ENCODE data around the gene SLC34A1.

The SLC34A1 gene

DNA sequence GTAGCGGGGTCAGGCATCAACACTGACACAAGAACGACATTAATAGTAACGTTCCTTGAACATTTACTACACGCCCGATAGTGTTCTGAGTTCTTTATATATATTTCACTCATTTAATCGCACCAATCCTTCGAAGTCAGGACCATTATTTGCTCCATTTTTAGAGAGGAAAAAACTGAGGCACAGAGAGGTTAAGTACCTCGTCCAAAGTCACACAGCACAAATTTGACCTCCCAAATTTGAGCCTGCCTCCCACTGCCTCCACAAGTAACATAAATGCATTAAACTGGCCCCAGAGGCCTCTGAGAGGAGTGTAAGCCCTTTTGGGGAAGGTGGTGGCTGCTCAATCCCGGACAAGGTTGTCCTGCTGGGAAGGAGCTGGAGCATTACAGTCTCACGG lies 20.7 kb upstream of the SLC34A1 start:
- TF ChIP-seq, protein P1, sequence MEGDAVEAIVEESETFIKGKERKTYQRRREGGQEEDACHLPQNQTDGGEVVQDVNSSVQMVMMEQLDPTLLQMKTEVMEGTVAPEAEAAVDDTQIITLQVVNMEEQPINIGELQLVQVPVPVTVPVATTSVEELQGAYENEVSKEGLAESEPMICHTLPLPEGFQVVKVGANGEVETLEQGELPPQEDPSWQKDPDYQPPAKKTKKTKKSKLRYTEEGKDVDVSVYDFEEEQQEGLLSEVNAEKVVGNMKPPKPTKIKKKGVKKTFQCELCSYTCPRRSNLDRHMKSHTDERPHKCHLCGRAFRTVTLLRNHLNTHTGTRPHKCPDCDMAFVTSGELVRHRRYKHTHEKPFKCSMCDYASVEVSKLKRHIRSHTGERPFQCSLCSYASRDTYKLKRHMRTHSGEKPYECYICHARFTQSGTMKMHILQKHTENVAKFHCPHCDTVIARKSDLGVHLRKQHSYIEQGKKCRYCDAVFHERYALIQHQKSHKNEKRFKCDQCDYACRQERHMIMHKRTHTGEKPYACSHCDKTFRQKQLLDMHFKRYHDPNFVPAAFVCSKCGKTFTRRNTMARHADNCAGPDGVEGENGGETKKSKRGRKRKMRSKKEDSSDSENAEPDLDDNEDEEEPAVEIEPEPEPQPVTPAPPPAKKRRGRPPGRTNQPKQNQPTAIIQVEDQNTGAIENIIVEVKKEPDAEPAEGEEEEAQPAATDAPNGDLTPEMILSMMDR (conservative IDR thresholded peaks at IDR 0.05; ENCODE audit: low read depth, low read length), result no peak
- H3K4me3 ChIP-seq (ENCODE audit: low read depth, low read length), result no peak overlapping the region
- no peak for DNase-seq (ENCODE audit: low read depth)

DNA sequence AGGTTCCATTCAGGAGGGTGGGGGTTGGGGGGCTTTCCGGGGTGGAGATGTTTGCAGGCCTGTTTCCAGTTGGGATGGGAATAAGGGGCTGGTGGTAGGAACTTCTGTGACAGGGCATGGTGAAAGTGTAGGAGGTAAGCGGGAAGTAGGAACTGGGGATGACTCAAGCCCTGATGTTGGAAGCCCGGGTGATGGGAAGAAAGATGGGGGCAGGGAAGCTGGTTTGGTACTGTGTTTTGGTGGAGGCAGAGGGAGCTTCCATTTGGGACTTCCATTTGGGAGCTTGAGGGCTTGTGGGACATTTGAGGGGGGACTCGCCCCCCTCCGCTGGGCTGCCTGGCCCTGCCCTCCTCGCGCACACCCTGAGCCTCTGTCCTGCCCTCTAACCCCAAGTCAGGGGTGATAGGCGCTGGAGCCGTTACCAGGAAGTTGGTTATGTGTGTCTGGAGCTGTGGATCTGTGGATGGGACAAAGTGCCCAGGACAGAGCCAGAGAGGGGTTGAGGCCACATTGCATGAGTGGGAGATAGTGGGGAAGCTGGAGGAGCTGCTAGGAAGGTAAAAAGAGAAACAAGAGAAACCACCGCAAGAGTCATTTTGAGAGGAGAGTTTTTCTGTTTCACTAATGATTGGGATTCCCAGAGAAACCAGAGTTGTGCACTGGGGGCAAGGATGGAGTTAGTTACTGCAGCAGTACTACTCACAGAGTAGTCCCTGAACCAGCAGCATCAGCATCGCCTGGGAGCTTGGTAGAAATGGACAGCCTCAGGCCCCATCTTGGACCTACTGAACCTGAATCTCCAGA lies 19.9 kb upstream of the SLC34A1 start:
- no peak overlapping the region for H3K4me3 ChIP-seq (ENCODE audit: low read depth, low read length)
- no peak for DNase-seq (ENCODE audit: low read depth)
- TF ChIP-seq, protein P1 (conservative IDR thresholded peaks at IDR 0.05; ENCODE audit: low read depth, low read length), result no peak

DNA sequence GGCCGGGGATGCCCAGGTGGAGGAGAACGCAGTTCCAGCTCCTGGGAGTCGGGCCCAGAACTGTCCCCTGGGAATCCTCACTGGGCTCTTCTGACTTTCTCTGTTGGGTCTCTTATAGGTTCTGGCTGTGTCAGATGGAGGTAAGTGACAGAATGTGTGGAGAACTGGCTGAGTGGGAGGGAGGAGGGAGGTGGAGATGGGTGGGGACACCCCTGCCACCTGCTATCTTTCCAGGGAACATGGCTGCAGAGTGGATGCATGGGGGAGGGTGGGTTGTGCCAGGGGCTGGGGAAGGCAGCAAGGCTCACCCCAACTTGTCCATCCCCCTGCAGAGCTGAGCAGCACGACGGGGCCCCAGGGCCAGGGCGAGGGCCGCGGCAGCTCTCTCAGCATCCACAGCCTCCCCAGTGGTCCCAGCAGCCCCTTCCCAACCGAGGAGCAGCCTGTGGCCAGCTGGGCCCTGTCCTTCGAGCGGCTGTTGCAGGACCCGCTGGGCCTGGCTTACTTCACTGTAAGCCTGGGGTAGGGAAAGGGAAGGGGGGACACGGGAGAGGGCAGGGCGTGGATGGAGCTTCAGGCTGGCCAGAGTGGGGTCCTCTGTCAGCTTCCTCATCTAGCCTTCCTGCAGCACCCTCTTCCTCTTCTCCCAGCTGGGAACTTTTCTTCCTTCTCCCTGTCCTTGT lies 18.2 kb upstream of the SLC34A1 start:
- TF ChIP-seq, protein P1 (conservative IDR thresholded peaks at IDR 0.05; ENCODE audit: low read depth, low read length), result no peak
- DNase-seq (ENCODE audit: low read depth), result no peak
- H3K4me3 ChIP-seq (ENCODE audit: low read depth, low read length), result no peak overlapping the region

DNA sequence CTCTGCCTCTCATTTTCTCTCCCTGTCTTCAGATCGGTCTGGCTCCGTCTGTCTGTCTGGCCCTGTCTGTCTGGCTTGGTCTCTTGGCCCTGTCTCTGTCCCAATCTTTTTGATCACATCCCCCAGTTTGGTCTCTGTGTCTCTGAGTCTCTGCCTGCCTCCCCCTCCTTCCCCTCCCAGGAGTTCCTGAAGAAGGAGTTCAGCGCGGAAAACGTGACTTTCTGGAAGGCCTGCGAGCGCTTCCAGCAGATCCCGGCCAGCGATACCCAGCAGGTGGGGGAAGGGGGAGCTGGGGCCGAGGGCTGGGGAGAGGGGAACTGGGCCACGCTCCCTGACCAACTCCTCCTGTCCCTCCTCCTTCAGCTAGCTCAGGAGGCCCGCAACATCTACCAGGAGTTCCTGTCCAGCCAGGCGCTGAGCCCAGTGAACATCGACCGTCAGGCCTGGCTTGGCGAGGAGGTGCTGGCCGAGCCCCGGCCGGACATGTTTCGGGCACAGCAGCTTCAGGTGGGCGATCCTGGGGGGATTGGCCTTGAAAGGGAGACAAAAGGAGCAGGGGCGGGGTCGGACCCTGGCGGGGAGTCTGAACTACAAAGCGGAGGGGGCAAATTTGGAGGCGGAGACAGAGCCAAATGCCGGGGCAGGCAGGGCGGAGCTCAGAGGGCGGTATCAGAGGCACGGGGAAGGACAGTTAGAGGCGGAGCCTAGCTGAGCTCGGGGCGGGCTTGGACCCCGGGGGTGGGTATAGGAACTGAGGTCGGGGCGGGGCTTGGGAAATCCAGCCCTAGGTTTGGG lies 17.5 kb upstream of the SLC34A1 start:
- peak; percentile 86 for DNase-seq (ENCODE audit: low read depth)
- TF ChIP-seq, protein P1 (conservative IDR thresholded peaks at IDR 0.05; ENCODE audit: low read depth, low read length), result no peak
- peak overlapping the region; percentile 60 for H3K4me3 ChIP-seq (ENCODE audit: low read depth, low read length)

DNA sequence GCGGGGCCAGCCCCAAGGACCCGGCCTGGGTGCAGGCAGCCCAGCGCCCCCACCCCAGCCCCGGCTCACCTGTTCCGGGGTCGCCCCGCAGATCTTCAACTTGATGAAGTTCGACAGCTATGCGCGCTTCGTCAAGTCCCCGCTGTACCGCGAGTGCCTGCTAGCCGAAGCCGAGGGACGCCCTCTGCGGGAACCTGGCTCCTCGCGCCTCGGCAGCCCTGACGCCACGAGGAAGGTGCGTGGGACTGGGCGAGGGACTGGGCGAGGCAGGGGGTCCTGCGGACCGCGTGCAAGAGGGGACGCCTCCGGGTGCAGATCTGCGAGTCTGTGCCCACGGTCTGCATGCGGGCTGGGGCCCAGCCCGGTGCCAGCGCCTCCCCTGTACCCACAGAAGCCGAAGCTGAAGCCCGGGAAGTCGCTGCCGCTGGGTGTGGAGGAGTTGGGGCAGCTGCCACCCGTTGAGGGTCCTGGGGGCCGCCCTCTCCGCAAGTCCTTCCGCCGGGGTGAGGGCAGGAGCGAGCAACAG lies 16.8 kb upstream of the SLC34A1 start:
- DNase-seq (ENCODE audit: low read depth), result no peak
- H3K4me3 ChIP-seq (ENCODE audit: low read depth, low read length), result peak overlapping the region; percentile 60
- TF ChIP-seq, protein P1 (conservative IDR thresholded peaks at IDR 0.05; ENCODE audit: low read depth, low read length), result peak; percentile 24

DNA sequence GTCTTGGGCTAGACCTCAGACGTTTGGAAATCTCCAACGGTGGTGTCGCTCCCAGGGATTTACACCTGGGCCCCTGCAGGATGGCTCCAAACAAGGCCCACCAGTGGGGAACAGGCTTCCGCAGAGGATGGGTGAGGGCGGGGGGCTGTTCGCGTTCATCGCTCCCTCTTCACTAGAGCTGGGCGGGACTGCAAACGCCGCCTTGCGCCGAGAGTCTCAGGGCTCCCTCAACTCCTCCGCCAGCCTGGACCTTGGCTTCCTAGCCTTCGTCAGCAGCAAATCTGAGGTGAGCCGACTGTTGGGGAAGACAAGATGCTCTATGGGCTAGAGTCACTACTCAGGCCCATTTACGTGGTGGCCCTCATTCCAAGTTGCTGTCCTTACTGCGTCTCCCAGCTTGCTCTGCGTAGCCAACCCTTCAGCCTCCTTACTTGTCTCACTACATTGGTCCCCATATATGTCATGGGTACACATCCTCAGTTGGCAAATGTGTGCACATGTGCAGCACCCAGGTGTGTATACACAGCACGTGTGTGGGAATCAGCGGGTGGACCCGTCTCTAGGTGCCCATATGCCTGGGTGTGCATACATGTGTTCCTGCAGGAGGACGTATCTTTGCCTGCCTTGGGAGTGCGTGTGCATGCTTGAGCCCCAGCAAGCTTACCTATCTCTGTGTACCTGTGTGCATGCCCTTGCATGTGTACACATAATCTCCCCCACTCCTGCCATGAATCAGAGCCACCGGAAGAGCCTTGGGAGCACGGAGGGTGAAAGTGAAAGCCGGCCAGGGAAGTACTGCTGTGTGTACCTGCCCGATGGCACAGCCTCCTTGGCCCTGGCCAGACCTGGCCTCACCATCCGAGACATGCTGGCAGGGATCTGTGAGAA lies 16.0 kb upstream of the SLC34A1 start:
- H3K4me3 ChIP-seq (ENCODE audit: low read depth, low read length), result no peak overlapping the region
- TF ChIP-seq, protein P1 (conservative IDR thresholded peaks at IDR 0.05; ENCODE audit: low read depth, low read length), result no peak
- DNase-seq (ENCODE audit: low read depth), result no peak

Data from choroid plexus epithelial cell (primary cell).